HG03025 (cell line): ENCODE data around the gene C11orf58.

Source experiments
- ATAC-seq: cut with Tn5 transposase; IDR thresholded peaks from one replicate; pipeline ENCODE4 v1.9.1; 2021; ENCODE audit warnings: mild to moderate bottlenecking, moderate library complexity; ENCODE audit not compliant: unreplicated experiment, low FRiP score

C11orf58 gene

DNA sequence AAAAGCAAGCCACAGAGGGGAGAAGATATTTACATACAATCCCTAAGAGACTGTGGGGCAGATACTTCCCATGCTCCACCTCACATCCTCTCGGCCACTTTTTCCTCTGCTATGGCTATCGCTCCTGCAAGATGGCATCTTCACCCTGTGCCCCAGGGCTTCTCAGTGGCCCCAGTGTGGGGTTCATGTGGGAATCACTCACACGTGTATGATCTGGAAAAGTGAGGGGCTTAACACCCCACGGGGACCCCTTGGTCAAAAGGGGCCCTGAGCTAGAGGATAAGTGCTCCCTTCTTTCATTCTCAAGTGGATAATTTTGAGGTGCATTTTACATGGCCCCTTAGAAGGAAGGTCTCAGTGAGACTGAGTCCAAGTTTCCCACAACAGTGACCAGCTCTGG, 28.7 kb downstream of the C11orf58 start:
- no peak for ATAC-seq

GRCh38 chr11:16767957-16768356, 29.5 kb downstream of the C11orf58 start:
- no peak for ATAC-seq

- ATAC-seq = no peak
Observed at GRCh38 chr11:16769386-16769785, 30.9 kb downstream of the C11orf58 start.

DNA sequence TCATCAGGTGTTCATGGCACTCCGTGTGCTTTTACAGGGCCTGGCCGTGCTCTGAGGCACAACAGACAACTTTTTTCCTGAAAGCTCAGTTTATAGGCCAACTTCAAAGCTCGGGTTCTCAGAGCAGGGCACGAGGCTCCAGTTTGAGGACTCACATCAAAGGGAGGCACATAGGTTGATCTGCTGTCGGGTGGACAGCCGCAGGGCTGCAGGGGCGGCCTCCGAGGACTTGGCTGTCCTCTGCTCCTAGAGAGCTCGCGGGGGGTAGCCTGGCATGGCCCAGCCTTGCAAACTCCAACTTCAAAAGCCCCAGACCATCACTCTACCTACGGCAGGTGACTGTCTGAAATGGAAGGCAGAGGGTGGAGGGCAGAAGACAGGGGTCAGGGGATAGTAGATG, 31.6 kb downstream of the C11orf58 start:
- ATAC-seq = no peak

GRCh38 chr11:16771350-16772140, 33.1 kb downstream of the C11orf58 start:
- ATAC-seq = no peak

- ATAC-seq = no peak
Observed at GRCh38 chr11:16772141-16772512, 33.7 kb downstream of the C11orf58 start.

GRCh38 chr11:16773981-16774935, 35.8 kb downstream of the C11orf58 start:
- ATAC-seq = no peak

GRCh38 chr11:16774936-16775613, 36.6 kb downstream of the C11orf58 start:
- ATAC-seq = no peak

- ATAC-seq = no peak
Observed at GRCh38 chr11:16775614-16776283, 37.3 kb downstream of the C11orf58 start.

GRCh38 chr11:16776711-16777612, 38.5 kb downstream of the C11orf58 start:
- ATAC-seq = no peak

GRCh38 chr11:16777613-16777975, 39.1 kb downstream of the C11orf58 start:
- no peak for ATAC-seq

DNA sequence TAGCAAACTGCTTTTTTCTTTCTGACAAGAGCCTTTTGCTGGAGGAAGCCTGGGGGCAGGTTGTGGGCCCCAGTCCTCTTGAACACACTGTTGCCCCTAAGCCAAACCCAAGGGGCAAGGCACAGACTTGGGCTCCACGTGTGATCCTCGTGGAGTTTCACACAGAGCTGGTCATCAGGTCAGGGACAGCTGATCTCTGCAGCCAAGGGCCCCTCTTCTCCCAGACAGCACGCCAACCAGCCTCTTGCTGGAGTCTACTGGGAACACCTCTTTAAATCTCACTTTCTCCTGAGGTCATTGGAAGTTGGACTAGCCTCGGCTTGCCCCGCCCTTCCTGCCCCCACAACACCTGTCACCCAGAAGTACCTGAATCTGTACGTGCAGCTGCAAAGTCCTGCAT, 39.8 kb downstream of the C11orf58 start:
- no peak for ATAC-seq

GRCh38 chr11:16778876-16779275, 40.4 kb downstream of the C11orf58 start:
- no peak for ATAC-seq

GRCh38 chr11:16779436-16779835, 41.0 kb downstream of the C11orf58 start:
- ATAC-seq = no peak

GRCh38 chr11:16780146-16780545, 41.7 kb downstream of the C11orf58 start:
- ATAC-seq = no peak

DNA sequence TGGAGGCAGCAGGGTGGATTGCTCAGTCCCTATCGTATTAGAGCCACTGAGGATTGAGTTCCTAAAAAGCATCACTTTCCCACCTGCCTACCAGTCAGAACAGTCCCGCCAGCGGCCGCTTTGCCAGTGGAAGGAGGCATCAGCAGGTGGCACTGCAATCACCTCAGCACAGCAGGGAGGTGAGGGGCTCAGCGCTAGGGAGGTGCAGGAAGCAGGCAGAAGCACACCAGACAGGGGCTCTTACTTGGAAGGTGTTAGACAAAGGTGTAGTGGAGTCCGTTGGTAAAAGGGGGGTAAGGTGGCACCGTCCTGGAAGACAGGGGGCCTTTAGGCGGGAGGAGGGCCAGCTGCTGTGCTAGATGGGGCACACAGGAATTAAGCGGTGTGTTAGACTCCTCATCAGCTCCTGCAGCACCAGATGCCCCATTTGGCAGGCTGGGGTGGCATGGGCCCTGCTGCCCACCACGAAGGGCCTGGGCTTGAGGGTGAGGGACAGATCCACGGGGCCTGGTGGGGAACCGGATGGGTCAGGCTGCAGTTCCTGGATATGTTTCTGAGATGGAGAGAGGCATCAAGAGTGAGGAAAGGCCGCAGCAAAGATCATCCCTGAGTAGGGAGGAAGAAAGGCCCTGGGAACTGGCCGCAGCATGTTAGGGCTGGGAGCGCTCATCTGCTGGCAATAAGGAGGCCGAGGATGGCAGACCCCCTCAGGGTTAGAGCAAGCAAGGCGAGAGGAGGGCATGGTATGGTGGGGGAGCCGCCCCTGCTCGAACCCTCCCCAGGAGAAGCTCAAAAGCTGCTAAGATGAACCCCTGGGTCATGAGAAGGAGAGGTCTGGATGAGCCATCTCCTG, 42.5 kb downstream of the C11orf58 start:
- ATAC-seq = no peak

- no peak for ATAC-seq
Observed at GRCh38 chr11:16781936-16782919, 43.8 kb downstream of the C11orf58 start.
